LNCaP clone FGC (cell line): ENCODE results near the gene SAMSN1.

Experiments used
- DNase-seq: peaks from one replicate; pipeline ENCODE4 v3.0.0-alpha.2; 2011; ENCODE audit warnings: low read depth
- H3K4me3 ChIP-seq: 2 replicates; pipeline ENCODE4 v1.5.1; 2011; ENCODE audit warnings: mild to moderate bottlenecking, low read depth, low read length, control low read depth
- TF ChIP-seq, protein P1 (sequence below): IDR thresholded peaks from 2 replicates; pipeline ENCODE4 v1.5.1; 2012; ENCODE audit warnings: mild to moderate bottlenecking; ENCODE audit not compliant: control insufficient read depth, insufficient read depth; ENCODE audit errors: extremely low read depth

The SAMSN1 gene

DNA sequence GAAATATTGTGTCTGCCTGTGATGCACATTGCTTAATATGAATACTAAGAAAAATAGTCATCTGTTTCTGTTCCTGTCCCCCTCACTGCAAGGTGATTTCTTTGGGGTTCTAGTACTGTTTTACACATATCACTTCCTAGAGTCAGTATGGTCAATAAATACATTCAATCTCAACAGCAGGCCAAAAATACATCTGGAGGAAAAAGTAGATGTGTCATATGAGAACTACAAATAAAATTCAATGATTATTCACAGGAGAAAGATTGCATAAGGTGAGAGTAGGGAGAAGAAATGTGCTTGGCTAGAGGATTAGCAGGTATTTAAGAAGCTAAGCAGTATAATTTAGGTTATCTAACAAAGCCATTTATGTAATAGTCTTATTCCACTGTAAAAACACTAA, 45.3 kb upstream of the SAMSN1 start:
- no peak for DNase-seq
- no peak overlapping the region for H3K4me3 ChIP-seq
- TF ChIP-seq, protein P1, sequence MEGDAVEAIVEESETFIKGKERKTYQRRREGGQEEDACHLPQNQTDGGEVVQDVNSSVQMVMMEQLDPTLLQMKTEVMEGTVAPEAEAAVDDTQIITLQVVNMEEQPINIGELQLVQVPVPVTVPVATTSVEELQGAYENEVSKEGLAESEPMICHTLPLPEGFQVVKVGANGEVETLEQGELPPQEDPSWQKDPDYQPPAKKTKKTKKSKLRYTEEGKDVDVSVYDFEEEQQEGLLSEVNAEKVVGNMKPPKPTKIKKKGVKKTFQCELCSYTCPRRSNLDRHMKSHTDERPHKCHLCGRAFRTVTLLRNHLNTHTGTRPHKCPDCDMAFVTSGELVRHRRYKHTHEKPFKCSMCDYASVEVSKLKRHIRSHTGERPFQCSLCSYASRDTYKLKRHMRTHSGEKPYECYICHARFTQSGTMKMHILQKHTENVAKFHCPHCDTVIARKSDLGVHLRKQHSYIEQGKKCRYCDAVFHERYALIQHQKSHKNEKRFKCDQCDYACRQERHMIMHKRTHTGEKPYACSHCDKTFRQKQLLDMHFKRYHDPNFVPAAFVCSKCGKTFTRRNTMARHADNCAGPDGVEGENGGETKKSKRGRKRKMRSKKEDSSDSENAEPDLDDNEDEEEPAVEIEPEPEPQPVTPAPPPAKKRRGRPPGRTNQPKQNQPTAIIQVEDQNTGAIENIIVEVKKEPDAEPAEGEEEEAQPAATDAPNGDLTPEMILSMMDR, result no peak

DNA sequence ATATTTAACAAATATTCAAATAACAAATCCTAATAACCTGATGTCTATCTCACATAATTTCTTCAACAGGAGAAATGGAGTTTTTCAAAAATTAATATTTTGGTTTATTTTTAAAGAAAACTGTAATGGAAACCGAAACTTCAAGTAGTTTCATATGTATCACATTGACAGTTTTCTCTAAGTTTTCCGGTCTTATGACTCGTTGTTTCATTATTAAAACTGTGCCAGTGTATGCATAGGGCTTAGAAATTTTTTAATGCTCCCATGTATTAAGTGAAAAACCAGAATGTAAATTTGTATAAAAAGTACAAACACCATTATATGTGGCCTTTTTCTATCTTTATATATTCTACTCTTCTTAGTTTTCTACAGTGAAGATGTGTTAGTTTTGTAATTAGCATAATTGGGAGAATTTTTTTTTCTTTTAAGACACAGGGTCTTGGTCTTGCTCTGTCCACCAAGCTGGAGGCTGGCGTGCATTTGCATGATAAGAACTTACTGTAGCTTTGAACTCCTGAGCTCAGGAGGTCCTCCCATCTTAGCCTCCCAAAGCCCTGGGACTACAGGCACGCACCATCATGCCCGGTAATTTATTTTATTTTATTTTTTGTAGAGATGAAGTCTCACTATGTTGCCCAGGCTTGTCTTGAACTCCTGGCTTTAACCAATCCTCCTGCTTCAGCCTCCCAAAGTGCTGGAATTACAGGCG, 43.9 kb upstream of the SAMSN1 start:
- DNase-seq, result no peak
- TF ChIP-seq, protein P1, result no peak
- no peak overlapping the region for H3K4me3 ChIP-seq

DNA sequence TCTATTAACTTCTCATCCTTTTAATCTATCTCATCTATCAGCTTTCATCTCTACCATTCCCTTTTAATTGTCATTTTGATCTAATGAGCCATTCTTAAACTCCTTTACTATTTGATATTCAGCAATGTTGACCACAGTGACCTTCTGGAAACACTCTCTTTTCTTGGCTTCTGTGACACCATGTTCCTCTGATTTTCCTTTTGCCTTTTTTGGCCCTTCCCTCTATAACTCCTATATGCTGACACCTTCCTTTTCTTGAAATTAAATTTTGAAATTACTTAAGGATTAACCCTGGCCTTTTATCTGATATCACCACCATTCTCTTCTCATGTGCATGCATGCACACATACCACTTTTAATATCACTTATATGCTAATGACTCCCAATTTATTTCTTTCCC, 41.2 kb upstream of the SAMSN1 start:
- DNase-seq, result no peak

DNA sequence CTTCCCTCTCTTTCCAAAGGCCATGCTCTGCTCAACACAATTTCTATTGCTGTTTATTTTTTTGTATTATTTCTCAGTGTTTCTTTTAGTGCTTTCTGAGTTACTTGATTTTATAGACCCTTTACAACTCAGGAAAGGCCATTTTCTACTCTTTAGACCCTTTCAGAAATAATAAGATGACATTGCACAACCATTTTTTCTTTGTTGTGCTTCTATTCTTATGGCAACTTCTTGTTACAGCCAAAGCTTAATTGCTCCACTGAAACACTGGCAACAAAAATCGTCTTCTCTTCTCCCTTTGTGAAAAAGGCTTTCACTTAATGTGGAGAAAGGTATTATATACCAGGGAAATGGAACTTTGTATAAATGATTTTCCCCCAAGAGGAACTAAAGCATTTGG, 39.0 kb upstream of the SAMSN1 start:
- TF ChIP-seq, protein P1, result no peak
- no peak overlapping the region for H3K4me3 ChIP-seq
- no peak for DNase-seq

More for the DNA sequence above, 41.2 kb upstream of the SAMSN1 start:
- H3K4me3 ChIP-seq, result no peak overlapping the region
- TF ChIP-seq, protein P1, result no peak

DNA sequence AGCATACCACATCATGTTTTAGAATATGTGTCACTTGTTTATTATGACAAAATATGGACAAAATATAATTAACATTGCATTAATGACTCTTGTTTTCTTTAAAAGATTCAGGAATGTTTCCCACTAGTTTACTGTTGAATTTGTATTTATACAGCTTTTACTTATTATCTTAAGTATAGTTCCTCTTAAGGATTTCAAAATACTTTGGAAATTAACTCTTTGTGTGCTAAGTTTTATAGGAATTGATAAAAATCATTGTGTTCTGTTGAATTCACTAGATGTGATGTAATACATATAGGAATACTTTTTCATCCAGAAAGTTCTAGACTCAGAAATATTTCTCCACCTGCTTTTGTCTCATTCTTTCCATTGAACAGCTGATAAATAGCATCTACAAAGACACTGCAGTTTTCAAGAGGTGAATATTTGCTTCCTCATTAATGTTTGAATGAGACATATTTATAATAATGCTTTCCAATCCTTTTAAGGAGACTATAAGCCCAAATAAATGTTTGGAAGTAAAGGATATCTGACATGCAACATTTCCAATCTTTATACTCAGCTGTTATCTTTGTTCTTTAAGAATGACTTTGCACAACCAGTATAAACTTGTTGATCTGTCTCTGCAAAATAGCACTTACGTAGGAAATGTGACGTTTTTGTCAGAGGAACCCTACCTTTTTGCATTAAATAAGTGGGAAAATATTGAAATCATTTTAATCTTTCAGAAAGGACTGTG, 38.4 kb upstream of the SAMSN1 start:
- no peak overlapping the region for H3K4me3 ChIP-seq
- no peak for DNase-seq
- TF ChIP-seq, protein P1, result no peak

DNA sequence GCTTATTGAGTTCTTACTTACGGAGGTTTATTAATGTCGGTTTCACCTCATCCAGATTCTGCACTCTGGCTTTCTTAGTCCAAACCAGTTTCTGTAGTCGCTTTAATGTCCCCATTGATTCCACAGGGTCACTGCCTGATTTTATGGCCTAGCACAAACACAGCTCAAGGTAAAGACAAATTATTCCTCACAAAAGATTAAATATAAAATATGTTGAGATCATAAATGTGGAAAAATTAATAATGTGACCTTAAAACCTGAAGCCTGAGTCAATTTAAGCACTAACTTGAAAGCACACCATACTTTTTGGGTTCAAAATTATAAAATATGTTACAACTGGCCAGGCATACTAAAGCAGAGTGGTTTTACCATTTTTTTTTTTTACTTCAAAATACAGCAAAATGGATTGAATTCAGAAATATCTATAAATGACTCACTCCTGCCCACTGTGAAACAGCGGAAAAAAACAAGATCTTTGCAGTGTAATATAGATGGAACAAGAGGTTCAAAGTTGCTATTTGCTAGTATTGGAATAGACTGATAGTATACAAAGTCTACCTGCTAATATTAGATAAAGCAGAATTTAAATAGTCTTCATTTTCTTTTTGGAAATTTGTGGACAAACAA, 37.6 kb upstream of the SAMSN1 start:
- no peak overlapping the region for H3K4me3 ChIP-seq
- DNase-seq, result no peak

More for the DNA sequence above, 37.6 kb upstream of the SAMSN1 start:
- TF ChIP-seq, protein P1, result no peak
